Transverse colon (tissue), 4 donors: ENCODE measurements around the gene HGFAC. TPM values are rescaled to one million over a fixed set of nuclear protein-coding genes. Genes with fewer than 3 reads are reported as not detected.

Source experiments
- DNase-seq: peaks from one replicate; pipeline ENCODE4 v3.0.0-alpha.2; 2019
- H3K27ac ChIP-seq, 4 donors: fragments of 200-600 bp; sonication (generic); 2 replicates each; pipeline ENCODE4 v1.5.1; 2016 to 2018; ENCODE audit warnings: inconsistent platforms in 4 of 4
- H3K27me3 ChIP-seq: fragments of 200-600 bp; sonication (generic); 2 replicates; pipeline ENCODE4 v1.5.1; 2017; ENCODE audit warnings: inconsistent platforms
- H3K36me3 ChIP-seq, 4 donors: fragments of 200-600 bp; sonication (generic); 2 replicates each; pipeline ENCODE4 v1.5.1; 2017 to 2019; ENCODE audit warnings: inconsistent platforms in 4 of 4
- H3K4me1 ChIP-seq, 4 donors: fragments of 200-600 bp; sonication (generic); 2 replicates each; pipeline ENCODE4 v1.5.1; 2017 to 2020; ENCODE audit warnings: inconsistent platforms in 4 of 4
- H3K4me3 ChIP-seq, 4 donors: fragments of 200-600 bp; sonication (generic); 1 replicate in 1 of 4; 2 replicates in 3 of 4; pipeline versions ENCODE4 v1.5.1 to v1.6.1; 2017 to 2019; ENCODE audit warnings: inconsistent platforms in 4 of 4
- H3K9me3 ChIP-seq, 2 donors: fragments of 200-600 bp; sonication (generic); 2 replicates each; pipeline ENCODE4 v1.5.1; 2017 to 2019; ENCODE audit warnings: inconsistent platforms in 2 of 2
- EP300 ChIP-seq: sonication (generic); formaldehyde crosslinking; IDR thresholded peaks from one replicate; pipeline ENCODE4 v1.6.1; 2017; ENCODE audit warnings: antibody characterized with exemption, low read depth
- POLR2A ChIP-seq: fragments of 450-650 bp; IDR thresholded peaks from one replicate; pipeline ENCODE4 v1.6.1; 2016; ENCODE audit warnings: antibody characterized with exemption, mild to moderate bottlenecking, moderate library complexity
- POLR2AphosphoS5 ChIP-seq, 3 donors: sonication (generic); formaldehyde crosslinking; IDR thresholded peaks; one replicate each; pipeline ENCODE4 v1.6.1; 2016; ENCODE audit warnings: antibody characterized with exemption in 3 of 3
- WGBS, 2 donors: methylation state at CpG; one replicate each; pipeline ENCODE4 v1.1.5; 2018; ENCODE audit warnings: low coverage in 1 of 2; 5-methylcytosine and 5-hydroxymethylcytosine counted together
- in situ Hi-C, 4 donors: fragments of 200-750 bp; cut with MboI; loops; one replicate each; pipeline versions ENCODE4 v1.15.0 to v1.15.1; 2017; ENCODE audit warnings: low sequenced_read_pairs in 3 of 4, low pct_ligation_motif_present in 1 of 4, low pct_unique_long_range_greater_than_20kb in 1 of 4
- intact Hi-C: fragments of 100-400 bp; cut with DNase I; formaldehyde crosslinking; loops from one replicate; pipeline ENCODE4 v1.15.1; 2023; ENCODE audit warnings: low total_unique reads
- total RNA-seq, 4 donors: library from RNA; depleted of rRNA; stranded (reverse); fragments of >200 nt; gene quantifications; one replicate each; pipeline ENCODE4 v1.1.0, GENCODE V29; 2016
- TF ChIP-seq, protein P1 (sequence below), 5 experiments: fragments of 200-600 bp in 3 of 5; fragments of 450-650 bp in 2 of 5; sonication (generic) in 3 of 5; IDR thresholded peaks; 1 replicate in 2 of 5; 2 replicates in 3 of 5; pipeline ENCODE4 v1.5.1; 2016 to 2017; ENCODE audit warnings: antibody characterized with exemption in 5 of 5, inconsistent platforms in 3 of 5, mild to moderate bottlenecking in 2 of 5, moderate library complexity in 1 of 5

Gene HGFAC
- total RNA-seq, 4 donors from 2014 or later: not detected

DNA sequence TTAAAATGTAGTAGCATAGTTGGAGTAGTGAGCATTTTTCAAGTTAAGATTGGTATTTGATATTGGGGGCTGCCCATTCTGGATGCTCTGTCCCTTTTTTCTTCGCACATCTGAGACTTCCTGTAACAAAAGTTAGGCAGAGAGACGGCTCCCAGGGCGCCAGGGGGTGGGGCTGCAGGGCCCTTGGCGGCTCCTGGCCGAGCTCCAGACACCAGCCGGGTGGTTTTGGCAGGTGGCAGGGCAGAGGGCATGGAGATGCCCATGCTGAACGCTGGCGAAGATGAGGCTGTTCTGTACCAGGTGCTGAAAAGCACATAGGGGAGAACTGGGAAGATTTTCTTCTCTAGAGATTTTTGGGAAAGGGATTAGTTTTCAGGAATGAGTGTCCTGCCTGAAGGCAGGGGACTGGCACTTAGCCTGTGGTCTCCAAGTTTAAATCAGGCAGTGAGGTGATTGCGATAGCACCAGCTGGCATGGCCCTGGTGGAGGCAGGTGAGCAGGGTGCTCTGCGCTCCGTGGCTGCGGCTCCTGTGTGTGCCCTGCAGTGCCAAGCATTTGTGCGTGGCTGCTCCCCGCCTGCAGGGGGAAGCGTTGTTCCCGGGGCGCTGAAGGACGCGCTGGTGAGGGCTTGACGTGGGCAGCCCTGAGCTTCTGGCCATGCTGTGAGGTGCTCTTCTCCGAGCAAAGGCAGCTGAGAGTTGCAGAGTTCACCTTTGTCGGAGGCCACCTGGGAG lies 23.6 kb upstream of the HGFAC start:
- Histone ChIP-seq H3K4me1 (no peaks in the 10 kb centered on the region), H3K27ac (no peak overlapping the region), H3K27me3 (no peaks in the 10 kb centered on the region), H3K9me3 (no peaks in the 10 kb centered on the region), H3K36me3 (peaks cover 0 to 9% (median 3%) of the 10 kb centered on the region in 4 donors), H3K4me3 (no peak overlapping the region)
- TF ChIP-seq POLR2A (no peak), POLR2AphosphoS5 (IDR thresholded peaks at IDR 0.05) (no peak), EP300 (no peak)
- TF ChIP-seq, protein P1, sequence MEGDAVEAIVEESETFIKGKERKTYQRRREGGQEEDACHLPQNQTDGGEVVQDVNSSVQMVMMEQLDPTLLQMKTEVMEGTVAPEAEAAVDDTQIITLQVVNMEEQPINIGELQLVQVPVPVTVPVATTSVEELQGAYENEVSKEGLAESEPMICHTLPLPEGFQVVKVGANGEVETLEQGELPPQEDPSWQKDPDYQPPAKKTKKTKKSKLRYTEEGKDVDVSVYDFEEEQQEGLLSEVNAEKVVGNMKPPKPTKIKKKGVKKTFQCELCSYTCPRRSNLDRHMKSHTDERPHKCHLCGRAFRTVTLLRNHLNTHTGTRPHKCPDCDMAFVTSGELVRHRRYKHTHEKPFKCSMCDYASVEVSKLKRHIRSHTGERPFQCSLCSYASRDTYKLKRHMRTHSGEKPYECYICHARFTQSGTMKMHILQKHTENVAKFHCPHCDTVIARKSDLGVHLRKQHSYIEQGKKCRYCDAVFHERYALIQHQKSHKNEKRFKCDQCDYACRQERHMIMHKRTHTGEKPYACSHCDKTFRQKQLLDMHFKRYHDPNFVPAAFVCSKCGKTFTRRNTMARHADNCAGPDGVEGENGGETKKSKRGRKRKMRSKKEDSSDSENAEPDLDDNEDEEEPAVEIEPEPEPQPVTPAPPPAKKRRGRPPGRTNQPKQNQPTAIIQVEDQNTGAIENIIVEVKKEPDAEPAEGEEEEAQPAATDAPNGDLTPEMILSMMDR (IDR thresholded peaks at IDR 0.05): no peak
- no peak for DNase-seq
- intact Hi-C loops: no loop called here
- 47 to 68% methylated on average over 5 to 20 of the region's 22 CpGs for WGBS, 2 donors
- in situ Hi-C loops: no loop called here

DNA sequence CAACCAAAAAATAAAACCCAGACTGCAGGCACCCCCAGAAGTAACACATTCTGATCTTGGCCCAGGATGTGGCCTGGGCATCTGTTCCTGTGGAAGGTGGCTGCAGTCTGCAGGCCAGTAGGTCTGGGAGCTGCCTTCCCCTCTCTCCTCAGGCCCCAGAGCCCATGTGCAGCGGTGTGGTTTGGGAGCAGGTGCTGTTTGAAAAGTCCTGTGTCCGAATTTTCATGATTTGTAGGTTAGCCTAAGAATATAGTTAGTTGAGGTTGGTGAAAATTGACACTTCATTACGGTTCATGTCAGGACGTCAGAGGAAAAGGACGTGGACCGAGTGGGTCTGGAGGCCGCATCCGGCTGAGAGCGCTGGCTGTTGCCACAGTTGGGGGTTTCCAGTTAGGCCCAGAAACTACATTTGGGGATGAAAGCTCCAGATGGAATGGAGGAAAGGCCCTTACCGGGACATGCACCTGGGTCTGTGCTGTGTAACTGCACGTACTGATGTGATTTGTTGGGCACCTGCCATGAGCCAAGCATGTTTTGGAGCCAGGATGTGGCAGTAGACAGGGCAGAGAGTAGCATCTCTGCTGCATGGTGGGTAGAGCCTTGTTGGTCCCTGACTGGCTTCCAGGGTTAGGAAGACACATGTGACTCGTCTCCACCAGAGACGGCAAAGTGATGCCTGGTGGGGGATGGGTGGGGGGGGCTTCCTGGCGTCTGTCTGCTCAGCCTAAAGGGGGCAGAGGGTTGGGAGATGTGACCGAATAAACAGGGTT lies 21.7 kb upstream of the HGFAC start:
- WGBS, 2 donors: 91% methylated on average over 11 of the region's 15 CpGs; no CpG with 5 or more reads in 1 of the 2 donors
- intact Hi-C loops: no loop called here
- Histone ChIP-seq H3K9me3 (no peaks in the 10 kb centered on the region), H3K36me3 (peaks cover 0 to 9% (median 3%) of the 10 kb centered on the region in 4 donors), H3K4me3 (no peak overlapping the region), H3K4me1 (no peaks in the 10 kb centered on the region), H3K27me3 (no peaks in the 10 kb centered on the region), H3K27ac (no peak overlapping the region)
- no peak for DNase-seq
- TF ChIP-seq, protein P1 (IDR thresholded peaks at IDR 0.05): no peak
- TF ChIP-seq POLR2AphosphoS5 (IDR thresholded peaks at IDR 0.05): no peak
- TF ChIP-seq POLR2A: no peak
- in situ Hi-C loops: no loop called here

DNA sequence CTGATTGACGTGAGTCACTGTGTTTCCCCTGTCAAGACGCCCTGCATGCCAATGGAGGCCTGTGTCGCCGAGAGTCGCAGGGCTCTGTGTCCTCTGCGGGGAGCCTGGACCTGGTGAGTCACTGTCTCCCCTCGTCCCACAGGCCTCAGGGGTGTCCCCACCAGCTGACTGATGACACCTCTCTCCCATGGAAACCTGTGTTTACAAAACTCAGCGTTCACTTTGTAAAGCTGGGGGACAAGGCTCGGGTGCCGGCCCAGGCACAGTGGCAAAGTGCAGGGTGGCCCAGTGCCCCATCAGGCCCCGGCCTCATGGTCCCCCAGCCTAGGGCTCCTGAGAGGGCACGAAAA lies 21.2 kb upstream of the HGFAC start:
- DNase-seq: no peak
- intact Hi-C loops (no loop called here), in situ Hi-C loops (no loop called here)
- TF ChIP-seq POLR2AphosphoS5 (IDR thresholded peaks at IDR 0.05): no peak
- WGBS, 2 donors: 80 to 100% methylated on average over 1 to 7 of the region's 12 CpGs
- Histone ChIP-seq H3K27me3 (no peaks in the 10 kb centered on the region), H3K4me1 (no peaks in the 10 kb centered on the region), H3K36me3 (peaks cover 0 to 9% (median 3%) of the 10 kb centered on the region in 4 donors), H3K9me3 (no peaks in the 10 kb centered on the region), H3K27ac (no peak overlapping the region), H3K4me3 (no peak overlapping the region)

DNA sequence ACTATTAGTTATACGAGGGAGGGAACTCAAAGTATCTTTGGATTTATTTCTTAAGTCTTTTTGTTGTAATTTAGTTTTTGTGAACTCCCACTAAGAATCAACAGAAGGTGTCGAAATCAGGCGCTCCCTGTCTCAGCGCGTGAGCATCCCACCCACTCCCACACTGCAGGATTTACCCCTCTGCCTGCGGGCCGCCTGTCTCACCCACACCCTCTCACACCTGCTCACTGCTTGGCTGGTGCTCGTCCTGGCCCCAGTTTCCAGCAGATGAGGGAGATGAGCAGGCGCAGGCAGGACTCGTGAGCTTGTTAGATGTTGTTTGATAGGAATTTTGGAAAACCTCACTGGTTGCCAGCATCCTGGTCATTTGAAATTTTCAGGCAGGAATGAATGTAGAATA lies 20.8 kb upstream of the HGFAC start:
- in situ Hi-C loops: no loop called here
- H3K4me3 ChIP-seq: no peak overlapping the region
- intact Hi-C loops: no loop called here
- H3K27ac ChIP-seq: no peak overlapping the region
- H3K9me3 ChIP-seq: no peaks in the 10 kb centered on the region
- DNase-seq: no peak
- no peaks in the 10 kb centered on the region for H3K4me1 ChIP-seq
- TF ChIP-seq POLR2A: no peak
- no peak for TF ChIP-seq POLR2AphosphoS5 (IDR thresholded peaks at IDR 0.05)
- H3K36me3 ChIP-seq: peaks cover 0 to 9% (median 3%) of the 10 kb centered on the region in 4 donors
- WGBS, 2 donors: 86 to 100% methylated on average over 4 to 10 of the region's 10 CpGs
- H3K27me3 ChIP-seq: no peaks in the 10 kb centered on the region

DNA sequence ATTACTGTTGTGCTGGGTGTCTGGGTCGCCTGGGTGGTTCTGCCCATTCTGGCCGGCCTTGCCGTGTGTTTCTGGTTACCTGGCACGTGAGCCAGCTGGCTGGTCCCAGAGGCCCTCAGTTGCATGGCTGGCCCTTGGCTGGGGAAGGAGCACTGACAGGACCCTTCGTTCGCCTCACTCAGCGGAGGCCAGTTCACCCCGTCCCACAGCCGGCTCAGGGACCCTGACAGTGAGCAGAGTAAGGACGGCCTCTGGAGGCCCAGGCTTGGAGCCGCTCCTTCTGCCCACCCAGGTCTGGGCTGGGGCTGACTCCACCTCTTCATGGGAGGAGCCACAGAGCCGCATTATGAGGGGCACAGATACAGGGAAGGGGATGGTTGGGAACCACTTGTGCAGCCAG lies 20.3 kb upstream of the HGFAC start:
- WGBS, 2 donors: 73 to 89% methylated on average over 3 to 12 of the region's 12 CpGs
- no peak for DNase-seq
- intact Hi-C loops (no loop called here), in situ Hi-C loops (no loop called here)
- H3K4me1 ChIP-seq: no peaks in the 10 kb centered on the region
- H3K4me3 ChIP-seq: no peak overlapping the region
- H3K27ac ChIP-seq: no peak overlapping the region
- H3K9me3 ChIP-seq: no peaks in the 10 kb centered on the region
- peaks cover 0 to 9% (median 3%) of the 10 kb centered on the region in 4 donors for H3K36me3 ChIP-seq
- no peaks in the 10 kb centered on the region for H3K27me3 ChIP-seq
- TF ChIP-seq POLR2A (no peak), EP300 (no peak), POLR2AphosphoS5 (IDR thresholded peaks at IDR 0.05) (no peak)
- TF ChIP-seq, protein P1 (IDR thresholded peaks at IDR 0.05): no peak
